Left renal pelvis (tissue), 4 donors: ENCODE results near the gene PLCB4. TPM values are rescaled to one million over a fixed set of nuclear protein-coding genes. Genes with fewer than 3 reads are reported as not detected.
A peak's percentile ranks its signal among the peaks of the same experiment; 100 is the strongest.
"Not testable (repeated sequence)": the region's sequence is repeated elsewhere in the genome, so short reads cannot be mapped to it uniquely, and the experiment has no call there.

Experiments
- DNase-seq, 4 donors: peaks; one replicate each; pipeline ENCODE4 v3.0.0-alpha.2; 2013; ENCODE audit warnings: low read depth in 4 of 4, low spot score in 3 of 4
- polyA plus RNA-seq, 4 donors: library from polyadenylated mRNA; unstranded; fragments of 120-200 nt; gene quantifications; one replicate each; pipeline ENCODE4 v1.2.1, GENCODE V29; 2013; ENCODE audit not compliant: insufficient read length in 4 of 4

Gene PLCB4
- polyA plus RNA-seq, 4 donors, result 8.5 to 16.1 (median 13.8) TPM

DNA sequence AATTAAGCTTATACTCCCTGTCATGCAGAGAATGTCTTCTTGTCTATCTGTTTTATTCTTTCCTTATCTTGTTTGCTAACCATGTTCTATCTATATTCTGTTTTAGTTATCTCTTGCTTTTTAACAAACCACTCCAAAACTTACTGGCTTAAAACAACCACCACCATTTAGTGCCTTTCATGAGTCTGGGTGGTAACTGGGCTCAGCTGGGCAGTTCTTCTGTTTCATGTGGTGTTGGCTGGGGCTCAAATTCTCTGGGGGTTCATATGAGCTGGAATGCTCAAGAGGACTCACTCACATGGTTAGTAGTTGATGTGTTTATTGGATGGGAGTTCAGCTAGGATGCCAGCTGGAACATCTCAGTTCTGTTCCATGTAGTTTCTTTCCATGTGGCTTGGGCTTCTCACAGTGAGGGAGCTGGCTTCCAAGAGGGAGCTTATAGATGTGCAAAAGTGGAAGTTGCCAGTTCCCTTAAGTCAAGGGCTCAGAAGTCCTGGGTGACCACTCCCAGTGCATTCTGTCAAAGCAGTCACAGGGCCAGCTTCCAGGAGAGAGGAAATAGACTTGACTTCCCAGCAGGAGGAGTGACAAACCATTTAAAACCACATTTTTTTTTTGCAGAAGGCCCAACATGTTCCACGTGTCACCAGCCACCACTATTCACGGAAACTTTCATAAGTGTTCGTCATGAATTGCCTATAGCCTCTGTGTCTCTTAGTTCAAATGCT is 70.4 kb downstream of the PLCB4 start:
- no peak for DNase-seq

- peak in 1 of 4 donors; percentile 36 for DNase-seq
Measured at GRCh38 chr20:9140162-9140760, 71.4 kb downstream of the PLCB4 start.

DNA sequence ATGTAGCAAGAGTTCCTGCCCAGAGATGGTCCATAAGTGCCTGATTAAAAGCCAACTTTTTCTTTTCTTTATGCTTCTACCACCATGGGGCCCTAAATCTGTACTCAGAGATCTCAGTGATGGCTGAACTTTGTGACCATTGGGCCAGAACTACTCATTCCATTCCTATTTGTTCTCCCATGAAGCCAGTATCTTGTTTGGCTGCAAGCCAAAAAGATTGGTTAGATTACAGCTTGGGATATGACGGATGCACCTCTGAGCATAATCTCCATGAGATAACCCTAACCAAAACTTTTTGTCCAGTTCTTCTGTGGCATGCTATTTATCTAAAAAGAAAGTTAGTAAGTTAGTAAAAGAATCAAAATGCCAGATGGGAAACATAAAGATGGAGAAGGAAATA is 72.2 kb downstream of the PLCB4 start:
- DNase-seq, result no peak

DNA sequence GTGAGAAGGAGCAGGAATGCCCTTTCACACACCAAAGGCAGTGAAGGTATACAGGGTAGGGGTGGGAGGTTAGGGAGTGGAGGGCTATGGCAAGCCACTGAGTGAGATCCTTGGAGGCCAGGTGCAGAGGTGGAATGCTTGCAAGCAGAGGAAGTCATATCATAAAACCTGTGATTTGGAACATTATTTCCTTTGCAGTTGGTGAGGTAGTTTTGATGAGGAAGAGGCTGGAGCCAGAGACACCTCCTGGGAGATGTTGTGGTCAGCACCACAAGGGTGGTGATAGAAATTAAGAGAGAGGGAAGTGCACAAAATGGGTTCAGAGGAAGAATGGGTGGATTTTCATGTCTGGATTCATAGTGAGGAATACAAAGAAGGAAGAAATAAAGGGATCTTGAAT is 73.0 kb downstream of the PLCB4 start:
- DNase-seq, result no peak

DNA sequence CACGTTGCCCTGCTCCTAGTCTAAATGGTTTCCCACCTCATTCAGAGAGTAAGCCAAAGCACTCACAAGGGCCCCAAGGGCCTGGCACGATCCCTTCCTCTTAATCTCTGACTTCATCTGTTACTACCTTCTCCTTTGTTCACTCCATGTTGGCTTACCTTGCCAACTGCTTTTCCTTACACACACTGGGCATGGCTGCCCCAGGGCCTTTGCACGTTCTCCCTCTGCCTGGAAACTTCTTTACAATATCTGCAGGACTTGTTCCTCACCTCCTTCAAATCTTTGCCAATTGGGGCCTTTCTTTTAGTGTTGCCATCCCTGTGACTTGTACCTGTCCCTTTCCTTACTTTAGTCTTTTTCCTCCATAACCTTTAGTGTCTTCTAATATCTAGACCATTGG is 73.9 kb downstream of the PLCB4 start:
- DNase-seq, result no peak

DNA sequence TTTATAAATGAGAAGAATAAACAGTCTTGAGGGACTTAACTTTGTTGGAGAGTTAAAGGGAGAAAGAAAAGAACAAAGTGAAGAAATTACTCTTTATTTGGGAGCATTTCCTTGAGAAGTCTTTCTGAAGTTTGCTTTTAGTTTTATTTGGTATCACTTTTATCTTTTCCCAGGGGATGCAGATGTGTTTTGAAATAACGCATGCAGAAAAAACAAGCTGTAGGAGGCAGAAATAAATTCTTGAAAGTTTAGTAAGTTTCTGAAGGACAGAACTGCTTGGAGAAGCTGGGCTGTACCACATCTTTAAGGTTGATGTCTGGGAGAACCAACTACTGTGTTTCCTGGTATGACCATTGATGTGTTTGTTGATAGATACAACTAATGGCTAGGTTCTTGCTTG is 75.0 kb downstream of the PLCB4 start:
- DNase-seq, result no peak

DNA sequence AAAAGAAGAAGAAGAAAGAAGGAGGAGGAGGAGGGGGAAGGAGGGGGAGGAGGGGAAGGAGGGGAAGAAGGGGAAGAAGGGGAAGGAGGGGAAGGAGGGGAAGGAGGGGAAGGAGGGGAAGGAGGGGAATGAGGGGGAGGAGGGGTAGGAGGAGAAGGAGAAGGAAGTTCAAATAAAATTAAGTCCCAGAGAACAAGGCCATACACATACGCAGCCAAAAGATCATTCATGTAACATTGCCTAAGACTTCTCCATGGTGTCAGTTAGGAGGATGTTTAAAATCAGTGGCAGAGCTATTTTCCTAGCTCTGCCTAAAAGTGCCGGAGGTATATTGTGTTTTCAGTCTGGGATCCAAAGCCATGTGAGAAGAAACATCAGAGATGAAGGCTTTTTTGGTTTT is 75.8 kb downstream of the PLCB4 start:
- no peak for DNase-seq

- no peak for DNase-seq
Measured at GRCh38 chr20:9145142-9145541, 76.3 kb downstream of the PLCB4 start.

DNA sequence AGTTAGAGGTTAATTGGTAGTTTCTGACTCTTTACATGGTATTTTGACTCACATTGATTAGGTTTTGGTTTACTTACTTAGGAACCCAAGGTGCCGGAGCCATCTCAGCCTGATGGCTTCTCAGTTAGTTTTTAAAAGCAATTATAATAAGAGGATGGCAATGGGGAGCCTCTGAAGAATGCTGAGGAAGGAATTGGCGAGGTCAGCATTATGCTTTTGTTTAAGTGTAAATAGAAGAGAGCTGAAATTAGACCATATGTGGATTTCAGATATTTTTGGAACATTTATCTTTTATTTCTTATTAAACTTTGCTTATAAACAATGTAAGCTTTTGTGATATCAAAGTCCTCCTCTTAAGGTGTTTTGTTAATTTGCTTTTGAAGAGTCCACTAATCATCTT is 77.8 kb downstream of the PLCB4 start:
- no peak for DNase-seq

- DNase-seq, result no peak
Measured at GRCh38 chr20:9147547-9148024, 78.7 kb downstream of the PLCB4 start.

DNA sequence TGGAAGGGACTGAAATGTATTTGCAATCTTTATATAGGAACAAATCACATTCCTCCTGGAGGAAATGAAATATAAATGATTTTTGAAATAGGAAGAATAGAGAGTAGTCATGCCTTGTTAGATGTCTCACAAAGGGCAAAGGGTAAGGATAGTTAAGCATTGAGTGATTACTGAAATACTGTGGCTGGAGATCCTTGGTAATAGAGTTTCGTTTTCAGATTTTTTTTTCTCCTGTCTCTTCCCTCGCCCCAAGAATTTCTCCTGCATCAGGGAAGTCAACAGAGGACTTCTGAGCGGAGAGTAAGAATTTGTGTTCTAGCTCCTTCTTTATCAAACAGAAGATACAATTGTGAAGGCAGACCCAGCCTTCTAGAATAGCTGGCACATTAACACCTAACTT is 79.4 kb downstream of the PLCB4 start:
- no peak for DNase-seq

- no peak for DNase-seq
Measured at GRCh38 chr20:9149087-9149486, 80.2 kb downstream of the PLCB4 start.

GRCh38 chr20:9149796-9150195 is 80.9 kb downstream of the PLCB4 start:
- DNase-seq, result no peak

DNA sequence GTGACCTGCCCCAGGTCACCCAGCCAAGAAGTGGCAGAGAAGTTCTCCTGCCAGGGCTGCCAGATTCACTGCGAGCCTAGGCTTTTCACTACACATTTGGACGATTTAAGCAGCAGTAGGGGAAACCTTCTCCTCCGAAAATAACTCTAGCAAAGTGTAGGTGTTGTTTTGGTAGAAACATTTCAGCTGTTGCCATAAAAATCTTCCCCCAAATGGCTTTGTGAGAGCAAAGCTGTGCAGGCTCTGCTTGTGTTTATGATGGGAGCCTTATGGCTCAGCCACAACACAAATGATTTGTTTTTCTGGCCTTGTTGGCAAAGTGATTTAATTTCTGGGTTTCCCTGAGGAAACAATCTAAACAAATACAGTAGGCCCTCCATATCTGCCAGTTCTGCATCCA is 81.8 kb downstream of the PLCB4 start:
- no peak for DNase-seq

DNA sequence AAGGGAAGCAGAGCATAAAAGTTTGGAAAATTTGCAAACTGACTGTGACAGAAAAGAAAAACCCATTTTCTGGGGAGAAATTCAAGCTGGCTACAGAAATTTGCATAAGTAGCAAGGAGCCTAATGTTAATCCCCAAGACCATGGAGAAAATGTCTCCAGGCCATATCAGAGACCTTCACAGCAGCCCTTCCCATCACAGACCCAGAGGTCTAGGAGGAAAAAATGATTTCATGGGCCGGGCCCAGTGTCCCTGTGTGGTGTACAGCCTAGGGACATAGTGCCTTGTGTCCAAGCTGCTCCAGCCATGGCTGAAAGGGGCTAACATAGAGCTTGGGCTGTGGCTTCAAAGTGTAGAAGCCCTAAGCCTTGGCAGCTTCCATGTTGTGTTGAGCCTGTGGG is 83.3 kb downstream of the PLCB4 start:
- DNase-seq, result not testable (repeated sequence)

GRCh38 chr20:9154464-9155024 is 85.7 kb downstream of the PLCB4 start:
- DNase-seq, result no peak

DNA sequence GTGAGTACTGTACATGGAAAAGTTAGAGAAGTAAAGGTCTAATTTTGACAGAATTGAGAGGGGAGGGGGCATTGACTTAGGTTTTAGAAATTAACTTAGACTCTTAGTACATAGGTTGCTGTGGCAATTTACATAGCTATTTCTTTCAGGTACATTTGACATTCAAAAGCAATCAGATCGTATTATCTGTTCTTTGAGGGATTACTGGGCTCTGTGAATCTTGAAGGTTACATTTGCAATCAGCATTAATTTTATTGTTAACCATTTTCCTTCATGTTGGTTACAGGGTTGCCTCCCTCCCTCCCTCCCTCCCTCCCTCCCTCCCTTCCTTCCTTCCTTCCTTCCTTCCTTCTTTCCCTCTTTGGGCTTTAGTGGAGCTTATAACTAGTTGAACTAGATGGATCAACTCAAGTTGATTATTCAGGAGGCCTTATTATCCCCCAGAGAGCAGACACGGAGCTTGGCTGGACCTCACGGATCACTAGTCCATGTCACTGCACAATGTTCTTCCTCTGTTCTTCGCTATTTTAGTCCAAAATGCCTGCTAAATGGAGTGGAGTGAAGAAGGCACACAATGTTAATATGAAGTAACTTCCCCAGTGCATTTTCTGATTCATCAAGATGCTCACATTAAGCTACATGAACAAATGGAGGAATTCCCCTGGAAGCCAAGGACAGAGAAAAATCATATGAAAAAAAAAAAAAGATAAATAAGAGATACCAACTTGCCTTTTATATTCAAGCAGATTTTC is 87.8 kb downstream of the PLCB4 start:
- DNase-seq, result no peak

DNA sequence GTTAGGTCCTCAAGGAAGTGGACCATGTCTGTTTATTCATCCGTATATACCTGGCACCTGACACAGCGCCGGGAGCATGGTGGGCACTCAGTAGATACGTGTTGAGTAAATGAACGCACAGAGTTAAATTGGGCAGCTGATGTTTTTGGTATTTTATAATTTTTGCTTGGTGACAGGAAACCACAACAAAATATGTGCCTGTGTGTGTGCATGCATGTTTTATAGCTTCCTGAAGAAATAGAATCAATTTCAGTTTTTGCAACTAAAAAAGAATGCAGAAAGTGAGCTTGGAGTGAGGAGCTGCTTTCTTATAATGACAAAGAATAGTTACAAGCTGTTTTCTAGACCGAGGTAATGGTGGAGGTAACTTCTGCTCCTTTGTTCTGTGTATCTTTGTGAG is 91.4 kb downstream of the PLCB4 start:
- DNase-seq, result no peak

DNA sequence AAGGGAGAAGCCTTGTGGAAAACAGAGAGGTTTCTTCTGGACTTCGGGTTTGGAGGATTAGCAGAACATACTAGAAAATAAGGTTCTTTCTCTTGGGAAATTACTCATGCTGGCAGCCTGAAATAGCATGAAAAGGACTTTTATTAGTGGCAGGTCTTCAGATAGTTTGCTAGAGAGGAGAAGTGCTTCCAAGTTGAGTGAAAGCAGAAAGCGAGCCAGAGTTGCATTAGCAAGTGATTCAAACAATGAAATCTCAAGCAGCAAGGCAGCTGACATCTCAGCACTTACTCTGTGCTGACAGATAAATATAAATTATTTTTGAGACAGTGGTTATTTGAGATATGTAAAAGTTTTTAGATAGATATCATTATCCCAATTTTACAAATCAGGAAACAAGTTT is 91.9 kb downstream of the PLCB4 start:
- DNase-seq, result no peak

GRCh38 chr20:9161311-9161710 is 92.4 kb downstream of the PLCB4 start:
- no peak for DNase-seq

DNA sequence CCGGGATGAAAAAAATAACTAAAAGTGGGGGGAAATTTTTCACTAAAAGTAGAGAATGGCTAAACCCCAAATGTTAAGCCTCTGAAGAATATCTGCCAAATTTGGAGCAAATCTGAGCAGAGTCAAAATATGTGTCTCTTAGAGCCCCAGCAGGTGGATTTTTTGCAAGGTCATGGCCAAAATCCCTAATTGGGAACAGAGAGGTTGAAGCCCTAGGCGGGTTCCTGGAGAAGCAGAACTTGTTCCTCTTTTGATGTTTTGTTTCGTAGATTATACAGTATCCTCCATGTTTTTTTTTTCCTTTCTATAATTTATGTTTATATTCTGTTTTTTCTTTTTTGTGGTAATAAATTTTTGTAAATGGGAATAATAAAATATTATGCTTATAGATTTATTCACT is 94.4 kb downstream of the PLCB4 start:
- no peak for DNase-seq
